BE2C (cell line): ENCODE measurements around the gene PDE6B.
"Not testable (repeated sequence)": the region's sequence is repeated elsewhere in the genome, so short reads cannot be mapped to it uniquely, and the experiment has no call there.

ENCODE experiments used
- DNase-seq: peaks from one replicate; pipeline ENCODE4 v3.0.0-alpha.2; 2020
- H3K27me3 ChIP-seq: fragments of 250-450 bp; sonication (Bioruptor Pico); 2 replicates; pipeline ENCODE4 v1.5.1; 2020; ENCODE audit warnings: mild to moderate bottlenecking
- H3K36me3 ChIP-seq: fragments of 250-450 bp; sonication (Bioruptor Pico); 2 replicates; pipeline ENCODE4 v1.5.1; 2020; ENCODE audit warnings: mild to moderate bottlenecking
- H3K4me1 ChIP-seq: fragments of 250-450 bp; sonication (Bioruptor Pico); 2 replicates; pipeline ENCODE4 v1.5.1; 2020
- H3K4me3 ChIP-seq: 2 replicates; pipeline ENCODE4 v1.5.1; 2011; ENCODE audit warnings: low read depth, low read length
- H3K9me3 ChIP-seq: fragments of 250-450 bp; sonication (Bioruptor Pico); 2 replicates; pipeline ENCODE4 v1.5.1; 2020
- TF ChIP-seq, protein P1 (sequence below): IDR thresholded peaks from 2 replicates; pipeline ENCODE4 v1.5.1; 2012; ENCODE audit warnings: mild to moderate bottlenecking, low read depth, low read length

Gene PDE6B

DNA sequence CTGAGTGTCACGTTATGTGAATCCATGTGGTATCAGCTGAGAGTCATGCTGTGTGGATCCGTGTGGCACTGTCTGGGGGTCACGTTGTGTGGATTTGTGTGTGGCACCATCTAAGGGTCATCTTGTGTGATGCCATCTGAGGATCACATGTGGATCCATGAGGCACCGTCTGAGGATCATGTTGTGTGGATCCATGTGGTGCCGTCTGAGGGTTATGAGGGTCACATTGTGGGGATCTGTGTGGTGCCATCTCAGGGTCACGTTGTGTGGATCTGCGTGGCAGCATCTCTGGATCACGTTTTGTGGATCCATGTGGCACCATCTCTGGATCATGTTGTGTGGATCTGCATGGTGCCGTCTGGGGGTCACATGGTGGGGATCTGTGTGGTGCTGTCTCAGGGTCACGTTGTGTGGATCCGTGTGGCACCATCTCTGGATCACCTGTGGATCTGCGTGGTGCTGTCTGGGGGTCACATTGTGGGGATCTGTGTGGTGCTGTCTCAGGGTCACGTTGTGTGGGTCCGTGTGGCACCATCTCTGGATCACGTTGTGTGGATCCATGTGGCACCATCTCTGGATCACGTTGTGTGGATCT, 6.9 kb downstream of the PDE6B start:
- Histone ChIP-seq H3K4me3 (no peak overlapping the region), H3K27me3 (no peaks in the 10 kb centered on the region), H3K4me1 (no peaks in the 10 kb centered on the region), H3K36me3 (no peaks in the 10 kb centered on the region), H3K9me3 (no peaks in the 10 kb centered on the region; the same call in 1 of the 2 replicates)
- TF ChIP-seq, protein P1, sequence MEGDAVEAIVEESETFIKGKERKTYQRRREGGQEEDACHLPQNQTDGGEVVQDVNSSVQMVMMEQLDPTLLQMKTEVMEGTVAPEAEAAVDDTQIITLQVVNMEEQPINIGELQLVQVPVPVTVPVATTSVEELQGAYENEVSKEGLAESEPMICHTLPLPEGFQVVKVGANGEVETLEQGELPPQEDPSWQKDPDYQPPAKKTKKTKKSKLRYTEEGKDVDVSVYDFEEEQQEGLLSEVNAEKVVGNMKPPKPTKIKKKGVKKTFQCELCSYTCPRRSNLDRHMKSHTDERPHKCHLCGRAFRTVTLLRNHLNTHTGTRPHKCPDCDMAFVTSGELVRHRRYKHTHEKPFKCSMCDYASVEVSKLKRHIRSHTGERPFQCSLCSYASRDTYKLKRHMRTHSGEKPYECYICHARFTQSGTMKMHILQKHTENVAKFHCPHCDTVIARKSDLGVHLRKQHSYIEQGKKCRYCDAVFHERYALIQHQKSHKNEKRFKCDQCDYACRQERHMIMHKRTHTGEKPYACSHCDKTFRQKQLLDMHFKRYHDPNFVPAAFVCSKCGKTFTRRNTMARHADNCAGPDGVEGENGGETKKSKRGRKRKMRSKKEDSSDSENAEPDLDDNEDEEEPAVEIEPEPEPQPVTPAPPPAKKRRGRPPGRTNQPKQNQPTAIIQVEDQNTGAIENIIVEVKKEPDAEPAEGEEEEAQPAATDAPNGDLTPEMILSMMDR: no peak
- no peak for DNase-seq

DNA sequence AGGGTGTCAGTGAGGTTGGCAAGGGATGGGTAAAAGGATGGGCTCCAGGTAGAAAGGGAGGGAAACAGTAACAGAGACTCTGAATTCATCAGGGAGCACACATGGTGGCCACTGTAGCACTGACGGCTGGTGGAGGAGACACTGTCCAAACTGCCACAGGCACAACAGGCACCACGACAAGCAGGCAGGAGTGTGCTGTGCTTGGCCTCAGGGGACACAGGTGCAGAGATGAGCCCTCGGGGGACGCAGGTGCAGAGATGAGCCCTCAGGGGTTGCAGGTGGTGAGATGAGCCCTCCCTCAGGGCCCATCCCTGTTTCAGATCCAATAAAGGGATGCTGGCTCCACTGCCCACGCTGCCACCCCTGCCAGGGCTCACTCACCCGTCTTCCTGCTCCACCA, 7.6 kb downstream of the PDE6B start:
- Histone ChIP-seq H3K27me3 (no peaks in the 10 kb centered on the region), H3K4me3 (no peak overlapping the region), H3K9me3 (no peaks in the 10 kb centered on the region; the same call in 1 of the 2 replicates), H3K4me1 (no peaks in the 10 kb centered on the region), H3K36me3 (no peaks in the 10 kb centered on the region)
- TF ChIP-seq, protein P1: no peak
- DNase-seq: no peak

- no peaks in the 10 kb centered on the region; the same call in none of the 2 replicates for H3K9me3 ChIP-seq
- DNase-seq: no peak
- TF ChIP-seq, protein P1: no peak
- no peak overlapping the region for H3K4me3 ChIP-seq
- H3K4me1 ChIP-seq: no peaks in the 10 kb centered on the region
- H3K27me3 ChIP-seq: no peaks in the 10 kb centered on the region
- no peaks in the 10 kb centered on the region for H3K36me3 ChIP-seq
Observed at GRCh38 chr4:633406-633805, 8.0 kb downstream of the PDE6B start.

GRCh38 chr4:633976-634598, 8.7 kb downstream of the PDE6B start:
- no peaks in the 10 kb centered on the region for H3K36me3 ChIP-seq
- TF ChIP-seq, protein P1: no peak
- DNase-seq: no peak
- no peak overlapping the region for H3K4me3 ChIP-seq
- H3K9me3 ChIP-seq: no peaks in the 10 kb centered on the region; the same call in none of the 2 replicates
- no peaks in the 10 kb centered on the region for H3K27me3 ChIP-seq
- H3K4me1 ChIP-seq: no peaks in the 10 kb centered on the region

GRCh38 chr4:634599-634985, 9.2 kb downstream of the PDE6B start:
- no peaks in the 10 kb centered on the region for H3K27me3 ChIP-seq
- H3K4me1 ChIP-seq: no peaks in the 10 kb centered on the region
- DNase-seq: no peak
- no peaks in the 10 kb centered on the region; the same call in none of the 2 replicates for H3K9me3 ChIP-seq
- no peaks in the 10 kb centered on the region for H3K36me3 ChIP-seq
- TF ChIP-seq, protein P1: no peak
- no peak overlapping the region for H3K4me3 ChIP-seq

DNA sequence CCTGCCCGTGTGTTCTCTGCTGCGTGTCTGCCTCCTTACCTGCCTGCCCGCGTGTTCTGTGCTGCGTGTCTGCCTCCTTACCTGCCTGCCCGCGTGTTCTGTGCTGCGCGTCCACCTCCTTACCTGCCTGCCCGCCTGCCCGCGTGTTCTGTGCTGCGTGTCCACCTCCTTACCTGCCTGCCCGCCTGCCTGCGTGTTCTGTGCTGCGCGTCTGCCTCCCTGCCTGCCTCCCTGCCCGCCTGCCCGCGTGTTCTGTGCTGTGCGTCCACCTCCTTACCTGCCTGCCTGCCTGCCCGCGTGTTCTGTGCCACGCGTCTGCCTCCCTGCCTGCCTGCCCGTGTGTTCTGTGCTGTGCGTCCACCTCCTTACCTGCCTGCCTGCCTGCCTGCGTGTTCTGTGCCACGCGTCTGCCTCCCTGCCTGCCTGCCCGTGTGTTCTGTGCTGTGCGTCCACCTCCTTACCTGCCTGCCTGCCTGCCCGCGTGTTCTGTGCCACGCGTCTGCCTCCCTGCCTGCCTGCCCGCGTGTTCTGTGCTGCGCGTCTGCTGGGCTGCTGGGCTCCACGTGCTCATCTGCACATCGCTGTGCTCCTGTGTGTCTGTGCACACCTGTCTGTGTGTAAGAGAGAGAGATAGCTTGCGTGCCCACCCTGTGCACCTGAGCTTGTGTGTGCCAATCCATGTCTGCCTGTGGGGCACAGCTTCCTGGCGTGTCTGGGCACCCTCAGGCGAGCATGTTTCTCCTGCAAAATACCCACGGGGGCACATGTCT, 9.9 kb downstream of the PDE6B start:
- H3K4me3 ChIP-seq, H3K4me1 ChIP-seq, H3K36me3 ChIP-seq, DNase-seq, H3K27me3 ChIP-seq, H3K9me3 ChIP-seq: not testable (repeated sequence)
